Ascending aorta (tissue), 2 donors: Measurements from ENCODE around the gene SAMD14. TPM values are rescaled to one million over a fixed set of nuclear protein-coding genes. Genes with fewer than 3 reads are reported as not detected.

Experiments
- DNase-seq, 2 donors: peaks; one replicate each; pipeline ENCODE4 v3.0.0-alpha.2; 2019; ENCODE audit warnings: low spot score in 2 of 2
- H3K27ac ChIP-seq, 2 donors: fragments of 200-600 bp; sonication (generic); one replicate each; pipeline ENCODE4 v1.5.1; 2016 to 2017; ENCODE audit warnings: mild to moderate bottlenecking in 1 of 2
- H3K27me3 ChIP-seq: fragments of 200-600 bp; sonication (generic); one replicate; pipeline ENCODE4 v1.5.1; 2017
- H3K36me3 ChIP-seq, 2 donors: fragments of 200-600 bp; sonication (generic); one replicate each; pipeline ENCODE4 v1.5.1; 2016
- H3K4me1 ChIP-seq, 2 donors: fragments of 200-600 bp; sonication (generic); one replicate each; pipeline ENCODE4 v1.5.1; 2016 to 2017; ENCODE audit warnings: mild to moderate bottlenecking in 1 of 2
- H3K4me3 ChIP-seq, 2 donors: fragments of 200-600 bp; sonication (generic); one replicate each; pipeline ENCODE4 v1.5.1; 2016 to 2017; ENCODE audit warnings: mild to moderate bottlenecking in 1 of 2
- H3K9me3 ChIP-seq, 2 donors: fragments of 200-600 bp; sonication (generic); one replicate each; pipeline ENCODE4 v1.5.1; 2016
- CTCF ChIP-seq, 3 experiments: fragments of 200-600 bp in 2 of 3; fragments of 450-650 bp in 1 of 3; sonication (generic) in 2 of 3; IDR thresholded peaks; one replicate each; pipeline ENCODE4 v1.5.1; 2016 to 2019; ENCODE audit warnings: antibody characterized with exemption in 3 of 3, mild to moderate bottlenecking in 1 of 3, moderate library complexity in 1 of 3
- intact Hi-C: fragments of 100-400 bp; cut with DNase I; formaldehyde crosslinking; loops from one replicate; pipeline ENCODE4 v1.15.1; 2023
- total RNA-seq: library from RNA; depleted of rRNA; stranded (reverse); fragments of >200 nt; gene quantifications from one replicate; pipeline ENCODE4 v1.1.0, GENCODE V29; 2016

Gene SAMD14
- total RNA-seq, 1 donor from 2014 or later: 3.2 TPM

DNA sequence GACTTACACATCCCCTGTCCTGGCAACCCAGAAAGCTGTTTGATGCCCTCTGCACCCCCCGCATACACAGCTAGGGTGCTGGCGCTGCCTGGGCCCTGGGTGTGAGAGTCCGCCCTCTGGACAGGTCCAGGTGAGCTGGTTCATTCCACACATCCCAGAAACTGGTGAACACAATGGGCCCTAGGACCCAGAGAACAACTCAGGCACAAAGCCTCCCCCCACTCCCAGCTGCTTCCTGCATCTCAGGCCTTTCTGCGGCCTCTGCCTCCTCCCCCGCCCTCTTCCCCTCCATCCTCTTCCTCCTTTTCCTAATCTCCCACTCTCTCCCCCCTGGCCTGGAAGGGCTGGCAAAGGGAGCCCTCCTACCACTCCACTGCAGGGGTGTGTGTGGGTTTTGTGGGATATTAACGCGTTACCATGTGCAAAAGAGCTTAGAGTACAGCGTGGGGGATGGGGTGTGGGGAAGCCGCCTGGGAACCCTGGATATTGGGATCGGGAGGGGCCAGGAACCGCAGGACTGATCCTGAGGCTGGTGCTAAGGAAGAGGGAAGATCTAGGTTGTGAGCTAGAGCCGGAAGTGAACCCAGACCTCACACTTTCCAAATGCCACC, 22.1 kb upstream of the SAMD14 start:
- H3K4me1 ChIP-seq: peaks cover 31 to 54% of the 10 kb centered on the region in 2 donors
- DNase-seq: peak; percentile 72 to 90
- no peak for TF ChIP-seq CTCF (IDR thresholded peaks at IDR 0.05)
- H3K27me3 ChIP-seq: no peaks in the 10 kb centered on the region
- no peaks in the 10 kb centered on the region for H3K9me3 ChIP-seq
- intact Hi-C loops: loop anchor here (1.0 kb wide), 1 partner anchor 9 kb away; no protein-coding TSS in a partner anchor
- no peaks in the 10 kb centered on the region for H3K36me3 ChIP-seq
- peak overlapping the region; percentile 73 to 76 for H3K4me3 ChIP-seq
- peak overlapping the region; percentile 91 to 93 for H3K27ac ChIP-seq

- Histone ChIP-seq H3K9me3 (no peaks in the 10 kb centered on the region), H3K4me3 (peak overlapping the region; percentile 73 to 76), H3K4me1 (peaks cover 38 to 56% of the 10 kb centered on the region in 2 donors), H3K27me3 (no peaks in the 10 kb centered on the region), H3K27ac (peak overlapping the region; percentile 91 to 93), H3K36me3 (no peaks in the 10 kb centered on the region)
- TF ChIP-seq CTCF (IDR thresholded peaks at IDR 0.05): peak; percentile 67 to 77 (median 73)
- intact Hi-C loops: no loop called here
- DNase-seq: peak; percentile 71 to 95
Observed at GRCh38 chr17:50151041-50151936, 21.3 kb upstream of the SAMD14 start.

GRCh38 chr17:50150354-50151040, 20.5 kb upstream of the SAMD14 start, which contains the start of gene PPP1R9B:
Gene PPP1R9B, minus strand, starts transcription at chr17:50150677. Its CDS starts 164 bp downstream, at chr17:50150513.
- intact Hi-C loops: no loop called here
- DNase-seq: no peak
- H3K4me1 ChIP-seq: peaks cover 40 to 58% of the 10 kb centered on the region in 2 donors

GRCh38 chr17:50149417-50150353, 19.7 kb upstream of the SAMD14 start:
- peak overlapping the region; percentile 73 to 76 for H3K4me3 ChIP-seq
- H3K4me1 ChIP-seq: peaks cover 35 to 55% of the 10 kb centered on the region in 2 donors
- no peaks in the 10 kb centered on the region for H3K9me3 ChIP-seq
- DNase-seq: no peak
- TF ChIP-seq CTCF (IDR thresholded peaks at IDR 0.05): peak in 1 of 3 experiments; percentile 23
- intact Hi-C loops: loop anchor here (5.0 kb wide), 3 partner anchors 37 to 52 kb away; partner anchors contain the start of gene PDK2
- peaks cover 7 to 8% of the 10 kb centered on the region in 2 donors for H3K36me3 ChIP-seq
- no peaks in the 10 kb centered on the region for H3K27me3 ChIP-seq
- peak overlapping the region; percentile 91 to 93 for H3K27ac ChIP-seq

More at GRCh38 chr17:50150354-50151040, 20.5 kb upstream of the SAMD14 start, which contains the start of gene PPP1R9B:
- H3K27ac ChIP-seq: peak within 1 kb of the TSS; percentile 91 to 93
- H3K4me3 ChIP-seq: peak within 1 kb of the TSS; percentile 73 to 76
- H3K9me3 ChIP-seq: no peaks in the 10 kb centered on the region
- peaks cover 0 to under 1% of the 10 kb centered on the region in 2 donors for H3K36me3 ChIP-seq
- no peak for TF ChIP-seq CTCF (IDR thresholded peaks at IDR 0.05)
- H3K27me3 ChIP-seq: no peaks in the 10 kb centered on the region
